ENCODE results near the gene CNTFR. TPM values are rescaled to one million over a fixed set of nuclear protein-coding genes. Genes with fewer than 3 reads are reported as not detected.

Gene CNTFR
- total and polyA plus RNA-seq, 9 donors = 22.1 to 88.6 (median 61.2) TPM

GRCh38 chr9:34565856-34566255 is 23.7 kb downstream of the CNTFR start:
- 83% methylated on average over 1 of the region's 8 CpGs for WGBS (ENCODE audit: insufficient coverage)
- H3K4me1 ChIP-seq (ENCODE audit: control insufficient read depth, insufficient read depth, low read length) = peaks cover 46% of the 10 kb centered on the region

DNA sequence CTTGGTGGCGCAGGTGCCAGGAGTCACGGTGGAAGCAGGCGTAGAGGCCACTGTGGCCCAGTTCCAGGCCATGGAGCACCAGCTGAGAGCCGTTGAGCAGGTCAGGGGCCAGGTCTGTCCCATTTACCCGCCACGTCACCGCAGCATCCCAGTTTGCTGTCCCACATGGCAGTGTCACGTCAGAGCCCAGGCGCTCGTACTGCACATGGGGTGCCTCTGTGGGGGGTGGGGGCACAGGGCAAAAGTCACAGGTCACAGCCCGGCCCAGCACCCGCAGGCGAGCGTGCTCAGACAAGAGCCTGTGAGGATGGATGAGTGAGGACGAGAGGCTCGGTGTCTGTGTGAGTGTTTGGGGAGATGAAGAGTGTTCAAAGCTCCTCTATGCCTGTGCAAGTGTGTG is 24.9 kb downstream of the CNTFR start:
- no peak for DNase-seq
- Histone ChIP-seq H3K36me3 (ENCODE audit: control insufficient read depth, insufficient read depth, low read length) (peaks cover 12% of the 10 kb centered on the region), H3K27me3 (ENCODE audit: control insufficient read depth, insufficient read depth, low read length) (peaks cover 24% of the 10 kb centered on the region), H3K9me3 (replicated peaks; ENCODE audit: control insufficient read depth, low read depth, low read length) (peaks cover 6% of the 10 kb centered on the region), H3K4me1 (ENCODE audit: control insufficient read depth, insufficient read depth, low read length) (peaks cover 46% of the 10 kb centered on the region), H3K4me3 (ENCODE audit: low read length) (no peak overlapping the region), H3K27ac (ENCODE audit: low read length) (no peak overlapping the region)
- WGBS (ENCODE audit: insufficient coverage) = 94% methylated on average over 16 of the region's 16 CpGs

More at GRCh38 chr9:34565856-34566255, 23.7 kb downstream of the CNTFR start:
- DNase-seq = no peak
- Histone ChIP-seq H3K36me3 (ENCODE audit: control insufficient read depth, insufficient read depth, low read length) (peaks cover 12% of the 10 kb centered on the region), H3K27ac (ENCODE audit: low read length) (no peak overlapping the region), H3K4me3 (ENCODE audit: low read length) (no peak overlapping the region), H3K9me3 (replicated peaks; ENCODE audit: control insufficient read depth, low read depth, low read length) (peaks cover 6% of the 10 kb centered on the region), H3K27me3 (ENCODE audit: control insufficient read depth, insufficient read depth, low read length) (peaks cover 24% of the 10 kb centered on the region)

- 63% methylated on average over 5 of the region's 5 CpGs for WGBS (ENCODE audit: insufficient coverage)
- H3K4me3 ChIP-seq (ENCODE audit: low read length) = no peak overlapping the region
- H3K27ac ChIP-seq (ENCODE audit: low read length) = no peak overlapping the region
- H3K4me1 ChIP-seq (ENCODE audit: control insufficient read depth, insufficient read depth, low read length) = peaks cover 48% of the 10 kb centered on the region
- DNase-seq = no peak
- H3K9me3 ChIP-seq (replicated peaks; ENCODE audit: control insufficient read depth, low read depth, low read length) = peaks cover 6% of the 10 kb centered on the region
- H3K27me3 ChIP-seq (ENCODE audit: control insufficient read depth, insufficient read depth, low read length) = peaks cover 21% of the 10 kb centered on the region
- H3K36me3 ChIP-seq (ENCODE audit: control insufficient read depth, insufficient read depth, low read length) = peaks cover 12% of the 10 kb centered on the region
These were observed 26.3 kb downstream of the CNTFR start for GRCh38 chr9:34563262-34563661.

- H3K27ac ChIP-seq (ENCODE audit: low read length) = no peak overlapping the region
These were observed 27.3 kb downstream of the CNTFR start for GRCh38 chr9:34562135-34562745.

DNA sequence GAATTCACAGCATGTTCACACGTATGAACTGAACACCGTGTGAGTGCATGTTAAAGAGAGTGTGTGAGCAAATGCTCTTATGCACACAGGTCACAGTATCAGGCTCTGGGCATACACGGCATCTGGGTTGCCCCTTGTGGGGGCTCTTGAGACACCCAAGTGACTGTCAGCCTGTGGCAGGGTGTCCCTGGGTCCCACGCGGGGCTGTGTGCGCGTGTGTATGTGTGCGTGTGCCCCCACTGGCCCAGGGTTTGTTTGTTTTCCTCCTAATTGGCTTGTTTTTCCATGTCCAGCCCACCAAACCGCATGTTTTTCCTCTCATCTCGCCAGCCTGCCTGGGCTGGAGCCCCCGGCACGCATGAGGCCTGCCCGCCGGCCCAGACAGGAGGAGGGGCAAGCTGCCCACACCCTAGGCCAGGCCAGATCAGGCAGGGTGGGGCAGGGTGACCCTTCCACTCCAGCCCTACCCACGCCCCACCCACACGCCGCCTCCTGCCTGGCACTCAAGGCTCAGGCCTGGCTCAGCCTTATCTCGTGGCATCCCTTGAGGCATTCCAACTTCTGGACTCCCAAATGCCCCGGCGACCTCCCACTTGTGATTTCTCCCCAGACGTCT is 28.8 kb downstream of the CNTFR start:
- Histone ChIP-seq H3K9me3 (replicated peaks; ENCODE audit: control insufficient read depth, low read depth, low read length) (peaks cover 6% of the 10 kb centered on the region), H3K27ac (ENCODE audit: low read length) (peak overlapping the region; percentile 71), H3K4me3 (ENCODE audit: low read length) (no peak overlapping the region), H3K4me1 (ENCODE audit: control insufficient read depth, insufficient read depth, low read length) (peaks cover 54% of the 10 kb centered on the region), H3K27me3 (ENCODE audit: control insufficient read depth, insufficient read depth, low read length) (peaks cover 20% of the 10 kb centered on the region), H3K36me3 (ENCODE audit: control insufficient read depth, insufficient read depth, low read length) (peaks cover 16% of the 10 kb centered on the region)
- 66% methylated on average over 19 of the region's 21 CpGs for whole genome bisulfite sequencing (ENCODE audit: insufficient coverage)
- DNase-seq = no peak

More at GRCh38 chr9:34562135-34562745, 27.3 kb downstream of the CNTFR start:
- 76% methylated on average over 7 of the region's 7 CpGs for WGBS (ENCODE audit: insufficient coverage)
- Histone ChIP-seq H3K4me3 (ENCODE audit: low read length) (no peak overlapping the region), H3K27me3 (ENCODE audit: control insufficient read depth, insufficient read depth, low read length) (peaks cover 20% of the 10 kb centered on the region), H3K36me3 (ENCODE audit: control insufficient read depth, insufficient read depth, low read length) (peaks cover 12% of the 10 kb centered on the region), H3K9me3 (replicated peaks; ENCODE audit: control insufficient read depth, low read depth, low read length) (peaks cover 6% of the 10 kb centered on the region), H3K4me1 (ENCODE audit: control insufficient read depth, insufficient read depth, low read length) (peaks cover 57% of the 10 kb centered on the region)
- DNase-seq = peak; percentile 4

- Histone ChIP-seq H3K4me1 (ENCODE audit: control insufficient read depth, insufficient read depth, low read length) (peaks cover 57% of the 10 kb centered on the region), H3K27ac (ENCODE audit: low read length) (peak overlapping the region; percentile 83), H3K9me3 (replicated peaks; ENCODE audit: control insufficient read depth, low read depth, low read length) (peaks cover 6% of the 10 kb centered on the region), H3K4me3 (ENCODE audit: low read length) (no peak overlapping the region), H3K27me3 (ENCODE audit: control insufficient read depth, insufficient read depth, low read length) (peaks cover 23% of the 10 kb centered on the region), H3K36me3 (ENCODE audit: control insufficient read depth, insufficient read depth, low read length) (peaks cover 16% of the 10 kb centered on the region)
- WGBS (ENCODE audit: insufficient coverage) = 7% methylated on average over 11 of the region's 21 CpGs
- DNase-seq = peak; percentile 84
These were observed 29.7 kb downstream of the CNTFR start for GRCh38 chr9:34559624-34560455.

- Histone ChIP-seq H3K27me3 (ENCODE audit: control insufficient read depth, insufficient read depth, low read length) (peaks cover 23% of the 10 kb centered on the region), H3K36me3 (ENCODE audit: control insufficient read depth, insufficient read depth, low read length) (peaks cover 13% of the 10 kb centered on the region), H3K27ac (ENCODE audit: low read length) (peak overlapping the region; percentile 83), H3K4me3 (ENCODE audit: low read length) (no peak overlapping the region), H3K4me1 (ENCODE audit: control insufficient read depth, insufficient read depth, low read length) (peaks cover 65% of the 10 kb centered on the region), H3K9me3 (replicated peaks; ENCODE audit: control insufficient read depth, low read depth, low read length) (peaks cover 6% of the 10 kb centered on the region)
- WGBS (ENCODE audit: insufficient coverage) = 25% methylated on average over 9 of the region's 17 CpGs
- DNase-seq = peak; percentile 87
These were observed 30.5 kb downstream of the CNTFR start for GRCh38 chr9:34558919-34559623.

DNA sequence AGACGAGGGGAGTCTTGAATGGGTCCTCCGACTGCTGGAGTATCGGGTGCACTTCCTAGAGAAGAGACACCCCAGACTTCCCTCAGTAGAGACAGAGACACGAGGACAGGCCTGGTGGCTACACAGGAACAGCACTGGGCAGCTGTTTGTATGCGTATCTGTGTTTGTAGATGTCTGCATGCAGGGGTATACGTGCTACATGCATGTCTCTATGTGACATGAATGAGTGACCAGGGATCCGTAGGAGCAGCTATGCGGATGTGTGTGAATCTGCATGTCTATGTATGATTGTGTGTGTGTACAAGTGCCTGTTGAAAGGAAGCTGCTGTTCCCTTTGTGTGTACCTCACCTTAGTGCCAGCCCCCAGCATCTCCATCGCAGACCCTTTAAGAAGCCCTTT is 31.2 kb downstream of the CNTFR start:
- Histone ChIP-seq H3K36me3 (ENCODE audit: control insufficient read depth, insufficient read depth, low read length) (peaks cover 13% of the 10 kb centered on the region), H3K4me3 (ENCODE audit: low read length) (no peak overlapping the region), H3K9me3 (replicated peaks; ENCODE audit: control insufficient read depth, low read depth, low read length) (peaks cover 6% of the 10 kb centered on the region), H3K4me1 (ENCODE audit: control insufficient read depth, insufficient read depth, low read length) (peaks cover 72% of the 10 kb centered on the region), H3K27me3 (ENCODE audit: control insufficient read depth, insufficient read depth, low read length) (peaks cover 24% of the 10 kb centered on the region), H3K27ac (ENCODE audit: low read length) (peak overlapping the region; percentile 54)
- no peak for DNase-seq
- WGBS (ENCODE audit: insufficient coverage) = 59% methylated on average over 4 of the region's 9 CpGs

GRCh38 chr9:34557426-34558321 is 31.9 kb downstream of the CNTFR start:
- peaks cover 72% of the 10 kb centered on the region for H3K4me1 ChIP-seq (ENCODE audit: control insufficient read depth, insufficient read depth, low read length)
- WGBS (ENCODE audit: insufficient coverage) = 54% methylated on average over 8 of the region's 19 CpGs

More at GRCh38 chr9:34557426-34558321, 31.9 kb downstream of the CNTFR start:
- Histone ChIP-seq H3K27ac (ENCODE audit: low read length) (peak overlapping the region; percentile 54), H3K27me3 (ENCODE audit: control insufficient read depth, insufficient read depth, low read length) (peaks cover 31% of the 10 kb centered on the region), H3K36me3 (ENCODE audit: control insufficient read depth, insufficient read depth, low read length) (peaks cover 16% of the 10 kb centered on the region), H3K4me3 (ENCODE audit: low read length) (no peak overlapping the region), H3K9me3 (replicated peaks; ENCODE audit: control insufficient read depth, low read depth, low read length) (peaks cover 6% of the 10 kb centered on the region)
- DNase-seq = no peak

All from muscle of leg (tissue), 11 donors.